ENCODE data around the gene RND2.

DNA sequence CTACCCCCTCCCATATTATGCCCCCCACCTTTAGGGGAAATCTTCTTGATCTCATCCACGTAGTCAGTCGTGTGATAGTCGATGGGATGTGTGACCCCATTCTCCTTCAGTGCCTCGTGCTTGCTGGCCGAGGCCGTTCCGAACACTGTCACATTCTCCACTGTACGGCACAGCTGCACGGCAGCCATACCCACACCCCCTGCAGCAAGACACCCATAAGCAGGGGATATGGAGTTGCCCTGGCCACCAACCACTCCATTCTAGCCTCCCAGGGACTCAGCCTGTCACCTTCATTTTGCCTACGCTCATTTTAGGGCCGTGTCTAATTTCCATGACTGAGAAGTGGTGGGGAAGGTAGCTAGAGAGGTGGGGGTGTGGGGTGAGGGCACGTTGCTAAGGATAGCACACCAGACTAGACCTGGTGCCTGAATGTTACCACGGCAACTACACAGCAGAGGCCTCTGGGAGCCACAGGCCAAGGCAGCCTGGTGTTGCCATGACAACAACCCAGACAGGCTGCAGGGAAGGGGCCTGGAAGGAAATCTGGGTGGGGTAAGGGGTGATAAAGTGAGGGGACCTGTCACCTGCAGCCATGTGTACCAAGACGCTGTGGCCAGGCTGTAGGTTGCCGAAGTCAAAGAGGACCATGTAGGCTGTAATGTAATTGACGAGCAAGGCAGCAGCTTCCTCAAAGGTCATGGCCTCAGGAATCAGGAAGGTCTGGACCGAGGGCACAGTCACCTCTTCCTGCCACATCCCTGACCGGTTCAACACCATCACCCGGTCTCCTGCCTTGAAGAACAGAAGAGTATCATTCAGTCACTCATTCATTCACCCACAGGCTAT lies 6.8 kb upstream of the RND2 start:
- TF ChIP-seq, protein P1, sequence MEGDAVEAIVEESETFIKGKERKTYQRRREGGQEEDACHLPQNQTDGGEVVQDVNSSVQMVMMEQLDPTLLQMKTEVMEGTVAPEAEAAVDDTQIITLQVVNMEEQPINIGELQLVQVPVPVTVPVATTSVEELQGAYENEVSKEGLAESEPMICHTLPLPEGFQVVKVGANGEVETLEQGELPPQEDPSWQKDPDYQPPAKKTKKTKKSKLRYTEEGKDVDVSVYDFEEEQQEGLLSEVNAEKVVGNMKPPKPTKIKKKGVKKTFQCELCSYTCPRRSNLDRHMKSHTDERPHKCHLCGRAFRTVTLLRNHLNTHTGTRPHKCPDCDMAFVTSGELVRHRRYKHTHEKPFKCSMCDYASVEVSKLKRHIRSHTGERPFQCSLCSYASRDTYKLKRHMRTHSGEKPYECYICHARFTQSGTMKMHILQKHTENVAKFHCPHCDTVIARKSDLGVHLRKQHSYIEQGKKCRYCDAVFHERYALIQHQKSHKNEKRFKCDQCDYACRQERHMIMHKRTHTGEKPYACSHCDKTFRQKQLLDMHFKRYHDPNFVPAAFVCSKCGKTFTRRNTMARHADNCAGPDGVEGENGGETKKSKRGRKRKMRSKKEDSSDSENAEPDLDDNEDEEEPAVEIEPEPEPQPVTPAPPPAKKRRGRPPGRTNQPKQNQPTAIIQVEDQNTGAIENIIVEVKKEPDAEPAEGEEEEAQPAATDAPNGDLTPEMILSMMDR (IDR thresholded peaks at IDR 0.05) = no peak
- no peak for TF ChIP-seq SIN3A (IDR thresholded peaks at IDR 0.05; ENCODE audit: borderline replicate concordance, insufficient read depth, low read depth, low read length)
- TF ChIP-seq POLR2AphosphoS5 (IDR thresholded peaks at IDR 0.05; ENCODE audit: low read depth, low read length) = no peak
- TF ChIP-seq, protein P2, sequence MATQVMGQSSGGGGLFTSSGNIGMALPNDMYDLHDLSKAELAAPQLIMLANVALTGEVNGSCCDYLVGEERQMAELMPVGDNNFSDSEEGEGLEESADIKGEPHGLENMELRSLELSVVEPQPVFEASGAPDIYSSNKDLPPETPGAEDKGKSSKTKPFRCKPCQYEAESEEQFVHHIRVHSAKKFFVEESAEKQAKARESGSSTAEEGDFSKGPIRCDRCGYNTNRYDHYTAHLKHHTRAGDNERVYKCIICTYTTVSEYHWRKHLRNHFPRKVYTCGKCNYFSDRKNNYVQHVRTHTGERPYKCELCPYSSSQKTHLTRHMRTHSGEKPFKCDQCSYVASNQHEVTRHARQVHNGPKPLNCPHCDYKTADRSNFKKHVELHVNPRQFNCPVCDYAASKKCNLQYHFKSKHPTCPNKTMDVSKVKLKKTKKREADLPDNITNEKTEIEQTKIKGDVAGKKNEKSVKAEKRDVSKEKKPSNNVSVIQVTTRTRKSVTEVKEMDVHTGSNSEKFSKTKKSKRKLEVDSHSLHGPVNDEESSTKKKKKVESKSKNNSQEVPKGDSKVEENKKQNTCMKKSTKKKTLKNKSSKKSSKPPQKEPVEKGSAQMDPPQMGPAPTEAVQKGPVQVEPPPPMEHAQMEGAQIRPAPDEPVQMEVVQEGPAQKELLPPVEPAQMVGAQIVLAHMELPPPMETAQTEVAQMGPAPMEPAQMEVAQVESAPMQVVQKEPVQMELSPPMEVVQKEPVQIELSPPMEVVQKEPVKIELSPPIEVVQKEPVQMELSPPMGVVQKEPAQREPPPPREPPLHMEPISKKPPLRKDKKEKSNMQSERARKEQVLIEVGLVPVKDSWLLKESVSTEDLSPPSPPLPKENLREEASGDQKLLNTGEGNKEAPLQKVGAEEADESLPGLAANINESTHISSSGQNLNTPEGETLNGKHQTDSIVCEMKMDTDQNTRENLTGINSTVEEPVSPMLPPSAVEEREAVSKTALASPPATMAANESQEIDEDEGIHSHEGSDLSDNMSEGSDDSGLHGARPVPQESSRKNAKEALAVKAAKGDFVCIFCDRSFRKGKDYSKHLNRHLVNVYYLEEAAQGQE (IDR thresholded peaks at IDR 0.05; ENCODE audit: insufficient read depth in 1 of 2, low read depth in 2 of 2, low read length in 1 of 2) = no peak
- no peak for TF ChIP-seq TCF7L2 (IDR thresholded peaks at IDR 0.05; ENCODE audit: low read depth, low read length)
